ENCODE measurements around the gene IGFLR1.

The IGFLR1 gene

DNA sequence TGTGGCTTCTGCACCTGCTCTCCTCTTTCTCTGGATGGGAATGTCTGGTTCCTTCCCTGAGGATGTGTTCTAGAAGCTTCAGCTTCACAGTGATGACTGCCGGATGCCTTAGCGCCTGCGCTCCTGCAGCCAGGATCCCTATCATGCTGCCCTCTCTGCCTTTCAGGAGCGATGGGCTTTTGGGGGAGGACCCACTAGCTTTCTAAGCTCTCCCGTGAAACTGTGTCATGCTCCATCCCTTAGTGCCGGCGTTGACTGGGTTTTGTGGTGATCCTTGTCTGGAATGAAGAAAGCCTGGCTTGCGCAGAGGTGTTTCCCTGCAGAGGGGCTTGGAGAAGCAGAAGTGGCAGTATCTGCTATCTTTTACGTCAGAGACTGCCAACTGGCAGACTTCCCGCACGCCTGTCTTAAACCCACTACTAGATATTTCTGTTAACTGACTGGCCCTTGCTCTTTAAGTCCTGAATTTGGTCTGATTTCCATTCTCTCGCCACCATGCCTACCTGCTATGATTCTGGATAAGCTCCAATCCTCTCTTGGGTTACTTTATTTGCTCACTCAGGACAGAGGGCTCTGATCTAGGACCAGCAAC, 28.3 kb downstream of the IGFLR1 start:
- CTCF ChIA-PET, result interaction anchor here (0.7 to 6.0 kb wide), 6 partner anchors 14 to 217 kb away, joined by 3 to 184 read pairs (median 4); partner anchors contain the start of gene ZBTB32
- POLR2A ChIA-PET, result interaction anchor here (1.1 to 5.0 kb wide), 2 partner anchors 12 to 19 kb away, joined by 3 to 42 read pairs; no protein-coding TSS in a partner anchor
- DNase-seq (ENCODE audit: extremely low spot score), result no peak
- TF ChIP-seq CTCF (IDR thresholded peaks at IDR 0.05; ENCODE audit: control extremely low read depth, extremely low read depth, low read depth, missing control alignments), result no peak

DNA sequence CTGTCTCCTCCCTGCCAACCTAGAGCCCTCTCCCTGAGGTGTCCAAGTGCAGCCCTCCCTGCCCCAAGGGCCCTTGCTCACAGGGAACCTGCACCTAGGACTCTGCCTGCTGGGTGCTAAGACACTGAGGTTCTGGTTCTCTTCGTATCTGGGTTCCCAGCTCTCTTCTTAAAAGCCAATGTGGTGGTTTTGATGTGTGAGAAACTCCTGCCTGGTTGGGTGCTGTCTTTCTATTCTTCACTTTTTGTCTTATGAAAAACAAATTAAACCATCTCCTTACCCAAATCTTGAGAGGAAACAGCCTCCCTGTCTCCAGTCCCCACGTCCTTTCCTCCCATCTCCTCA, 28.8 kb downstream of the IGFLR1 start:
- DNase-seq (ENCODE audit: extremely low spot score), result no peak
- no peak for TF ChIP-seq CTCF (IDR thresholded peaks at IDR 0.05; ENCODE audit: control extremely low read depth, extremely low read depth, low read depth, missing control alignments)
- ChIA-PET CTCF (interaction anchor here (2.1 to 6.0 kb wide), 3 partner anchors 14 to 218 kb away, joined by 6 to 184 read pairs (median 23); partner anchors contain the start of gene ZBTB32), POLR2A (interaction anchor here (0.7 to 5.0 kb wide), 4 partner anchors 11 to 39 kb away, joined by 3 to 42 read pairs (median 5); no protein-coding TSS in a partner anchor)

DNA sequence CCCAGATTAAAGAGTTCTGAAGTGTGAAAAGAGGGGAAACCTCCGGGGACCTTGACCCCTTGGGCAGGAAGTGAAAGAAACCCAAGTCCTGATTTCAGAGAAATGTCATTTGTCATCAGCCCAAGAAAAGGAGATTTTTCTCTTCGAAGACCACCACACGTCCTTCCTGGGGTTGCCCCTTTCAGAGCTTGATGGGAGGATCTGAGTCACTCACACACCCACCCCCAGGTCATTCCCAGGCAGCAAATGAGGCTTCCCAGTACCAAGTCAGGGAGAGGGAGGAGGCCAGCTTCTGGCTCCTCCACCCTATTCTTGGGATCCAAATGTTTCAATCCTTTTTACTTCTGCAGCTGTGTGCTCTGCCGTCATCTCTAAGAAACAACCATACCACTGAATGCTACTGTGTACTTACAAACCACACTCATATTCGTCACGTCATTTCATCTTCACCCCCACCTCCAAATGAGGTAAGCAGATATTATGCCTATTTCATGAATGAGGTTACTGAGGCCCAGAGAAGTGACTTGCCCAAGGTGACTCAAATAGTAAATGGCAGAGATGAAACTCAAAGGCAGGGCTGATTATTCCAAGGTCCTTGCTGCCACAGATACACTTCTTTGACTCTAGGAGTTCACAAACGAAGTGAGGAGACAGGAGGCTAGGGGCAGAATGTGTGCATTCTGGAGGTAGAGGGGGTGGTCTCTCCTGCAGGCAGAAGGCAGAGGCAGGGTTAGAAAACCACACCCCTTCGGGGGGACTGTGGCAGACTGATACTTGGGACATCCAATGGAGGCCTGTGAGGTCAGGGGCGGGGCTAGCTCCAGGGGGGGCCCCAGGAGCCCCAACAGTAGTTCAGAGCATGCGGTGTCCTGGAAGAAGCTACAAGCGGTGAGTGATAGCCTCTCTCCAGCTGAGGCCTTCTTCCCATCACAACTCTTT, 29.4 kb downstream of the IGFLR1 start:
- peak; percentile 83 for DNase-seq (ENCODE audit: extremely low spot score)
- ChIA-PET CTCF (interaction anchor here (2.1 to 6.0 kb wide), 3 partner anchors 13 to 218 kb away, joined by 6 to 184 read pairs (median 23); partner anchors contain the start of gene ZBTB32), POLR2A (interaction anchor here (0.7 to 5.0 kb wide), 9 partner anchors 10 to 40 kb away, joined by 3 to 42 read pairs (median 3); partner anchors contain the start of gene LIN37)
- TF ChIP-seq CTCF (IDR thresholded peaks at IDR 0.05; ENCODE audit: control extremely low read depth, extremely low read depth, low read depth, missing control alignments), result no peak

- ChIA-PET POLR2A (interaction anchor here (0.5 to 5.0 kb wide), 5 partner anchors 9 to 43 kb away, joined by 3 to 42 read pairs (median 8); partner anchors contain the start of gene LIN37), CTCF (interaction anchor here (0.7 to 6.0 kb wide), 8 partner anchors 11 to 220 kb away, joined by 3 to 184 read pairs (median 4); partner anchors contain the start of genes LIN37, U2AF1L4 and ZBTB32)
- no peak for TF ChIP-seq CTCF (IDR thresholded peaks at IDR 0.05; ENCODE audit: control extremely low read depth, extremely low read depth, low read depth, missing control alignments)
- peak; percentile 68 for DNase-seq (ENCODE audit: extremely low spot score)
These were observed 31.2 kb downstream of the IGFLR1 start for GRCh38 chr19:35710784-35711723.

- no peak for TF ChIP-seq CTCF (IDR thresholded peaks at IDR 0.05; ENCODE audit: control extremely low read depth, extremely low read depth, low read depth, missing control alignments)
- ChIA-PET CTCF (interaction anchor here (1.2 kb wide), 1 partner anchor 13 kb away, joined by 9 read pairs; no protein-coding TSS in a partner anchor), POLR2A (interaction anchor here (0.5 kb wide), 1 partner anchor 40 kb away, joined by 3 read pairs; no protein-coding TSS in a partner anchor)
- DNase-seq (ENCODE audit: extremely low spot score), result no peak
These were observed 33.9 kb downstream of the IGFLR1 start for GRCh38 chr19:35708391-35708790.
